Gastroesophageal sphincter (tissue), 2 donors: ENCODE results near the gene NLK.

Experiments
- EP300 ChIP-seq: sonication (generic); formaldehyde crosslinking; IDR thresholded peaks from one replicate; pipeline ENCODE4 v1.6.1; 2017; ENCODE audit warnings: antibody characterized with exemption, mild to moderate bottlenecking
- POLR2A ChIP-seq, 2 donors: fragments of 450-650 bp; IDR thresholded peaks; one replicate each; pipeline ENCODE4 v1.6.1; 2017; ENCODE audit warnings: antibody characterized with exemption in 2 of 2, mild to moderate bottlenecking in 2 of 2, moderate library complexity in 1 of 2

- TF ChIP-seq POLR2A (IDR thresholded peaks at IDR 0.05): no peak
- no peak for TF ChIP-seq EP300
These were observed 1.3 kb downstream of the NLK start for GRCh38 chr17:28043741-28044140.
